Endothelial cell of hepatic sinusoid (primary cell): ENCODE measurements around the gene XRN2.

ENCODE experiments used
- in situ Hi-C: cut with HindIII; loops from 2 replicates; pipeline ENCODE4 v1.10.0; 2017; ENCODE audit warnings: low sequenced_read_pairs

The XRN2 gene

DNA sequence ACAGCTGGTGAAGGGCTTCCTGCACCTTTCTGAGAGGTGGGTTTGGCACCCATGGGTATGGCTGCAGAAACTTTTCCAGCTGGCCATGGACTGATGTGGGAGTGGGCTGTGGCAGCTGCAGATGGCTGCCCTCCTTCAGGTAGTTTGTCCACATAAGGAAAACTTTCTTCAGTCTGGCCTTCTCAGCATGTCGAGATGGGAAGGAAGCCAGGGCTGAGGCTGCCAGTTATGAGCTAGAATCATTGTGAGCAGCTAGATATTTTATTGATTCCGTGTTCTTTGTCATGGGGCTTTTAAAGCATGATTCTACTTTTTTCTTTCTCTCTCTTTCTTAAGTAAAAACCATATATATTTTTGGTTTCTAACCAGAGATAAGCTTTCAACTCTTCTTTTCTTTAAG is 77.6 kb downstream of the XRN2 start:
- in situ Hi-C loops: loop anchor here (5.0 kb wide), 1 partner anchor 43 kb away; no protein-coding TSS in a partner anchor

- in situ Hi-C loops: loop anchor here (5.0 kb wide), 1 partner anchor 44 kb away; no protein-coding TSS in a partner anchor
These were observed 78.5 kb downstream of the XRN2 start for GRCh38 chr20:21381619-21382018.

DNA sequence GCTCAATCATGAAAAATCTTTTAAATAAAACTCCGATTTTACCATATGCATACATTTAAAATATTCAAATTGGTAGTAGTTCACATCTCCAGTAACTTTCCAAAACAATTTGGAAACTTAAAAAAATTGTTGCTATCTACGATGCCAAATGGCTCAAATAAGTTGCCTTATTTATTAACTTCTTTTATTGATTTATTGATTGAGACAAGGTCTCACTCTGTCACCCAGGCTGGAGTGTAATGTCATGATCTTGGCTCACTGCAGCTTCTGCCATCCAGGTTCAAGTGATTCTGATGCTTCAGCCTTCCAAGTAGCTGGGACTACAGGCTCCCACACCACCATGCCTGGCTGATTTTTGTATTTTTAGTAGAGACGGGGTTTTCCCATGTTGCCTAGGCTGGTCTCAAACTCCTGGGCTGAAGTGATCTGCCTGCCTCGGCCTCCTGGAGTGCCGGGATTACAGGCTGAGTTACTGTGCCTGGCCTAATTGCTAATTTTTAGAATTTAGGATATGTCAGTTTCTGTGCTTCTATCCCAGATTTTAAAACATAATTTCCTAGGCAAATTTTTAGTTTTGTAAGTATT is 81.3 kb downstream of the XRN2 start:
- in situ Hi-C loops: loop anchor here (5.0 kb wide), 1 partner anchor 47 kb away; no protein-coding TSS in a partner anchor

DNA sequence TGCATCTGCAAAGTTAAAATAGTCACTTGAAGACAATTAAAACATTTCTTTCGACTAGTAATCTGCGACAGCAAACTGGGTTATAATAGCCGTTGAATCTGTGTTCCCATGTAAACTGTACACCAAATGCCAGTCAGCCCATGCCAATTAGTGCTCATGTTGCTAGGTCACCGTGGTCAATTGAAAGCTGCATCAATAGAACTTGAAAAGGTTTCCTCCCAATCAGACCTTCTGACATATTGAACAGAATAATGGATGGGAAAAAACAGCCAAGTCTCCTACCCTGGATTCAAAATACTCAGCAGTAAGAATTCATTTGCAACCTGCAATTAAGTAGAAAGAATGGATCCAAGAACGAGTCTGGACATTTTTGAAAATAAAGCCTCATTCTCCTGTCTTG is 83.0 kb downstream of the XRN2 start:
- in situ Hi-C loops: no loop called here

- in situ Hi-C loops: no loop called here
These were observed 84.4 kb downstream of the XRN2 start for GRCh38 chr20:21387528-21387927.

- in situ Hi-C loops: no loop called here
These were observed 85.4 kb downstream of the XRN2 start for GRCh38 chr20:21388566-21388965.

GRCh38 chr20:21389368-21389767 is 86.2 kb downstream of the XRN2 start:
- in situ Hi-C loops: no loop called here

DNA sequence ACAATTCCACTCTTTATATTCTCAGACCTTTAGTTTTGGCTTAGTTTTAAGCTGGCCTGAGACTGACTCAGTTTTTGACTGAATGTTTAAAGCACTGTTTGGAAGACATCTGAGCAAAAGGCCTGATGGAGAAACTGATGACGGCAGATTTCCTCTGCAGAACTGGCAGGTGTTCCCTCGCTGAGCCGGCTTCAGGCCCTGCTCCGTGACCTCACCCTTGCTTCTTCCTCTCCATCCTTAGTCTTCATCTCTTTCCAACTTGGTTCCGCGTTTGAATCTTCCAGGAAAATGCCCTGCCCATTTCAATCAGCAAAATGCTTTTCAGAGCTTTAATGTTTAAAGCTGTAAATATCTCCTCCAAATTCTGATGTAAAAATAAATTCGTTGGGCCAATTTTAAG is 87.6 kb downstream of the XRN2 start:
- in situ Hi-C loops: no loop called here

GRCh38 chr20:21391185-21391971 is 88.2 kb downstream of the XRN2 start:
- in situ Hi-C loops: no loop called here

- in situ Hi-C loops: no loop called here
These were observed 88.8 kb downstream of the XRN2 start for GRCh38 chr20:21391972-21392352.

DNA sequence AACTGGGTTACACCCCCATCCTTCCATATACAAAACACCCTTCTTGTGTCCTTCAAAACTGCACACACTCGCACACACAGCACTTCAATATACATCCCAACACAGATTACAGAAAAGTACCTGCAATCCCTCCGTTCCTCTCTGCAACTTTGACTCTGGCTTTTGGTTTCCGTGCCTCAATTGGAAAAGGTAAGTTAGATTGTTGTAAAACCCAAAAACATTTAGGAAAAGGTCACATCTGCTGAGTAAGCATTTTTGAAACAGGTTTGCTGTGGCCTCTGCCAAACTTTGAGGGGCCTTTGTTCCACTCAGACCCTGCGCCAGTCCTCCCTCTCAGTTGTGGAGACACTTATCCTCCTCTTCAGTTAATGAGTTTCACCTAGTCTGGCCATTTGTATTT is 90.0 kb downstream of the XRN2 start:
- in situ Hi-C loops: no loop called here

DNA sequence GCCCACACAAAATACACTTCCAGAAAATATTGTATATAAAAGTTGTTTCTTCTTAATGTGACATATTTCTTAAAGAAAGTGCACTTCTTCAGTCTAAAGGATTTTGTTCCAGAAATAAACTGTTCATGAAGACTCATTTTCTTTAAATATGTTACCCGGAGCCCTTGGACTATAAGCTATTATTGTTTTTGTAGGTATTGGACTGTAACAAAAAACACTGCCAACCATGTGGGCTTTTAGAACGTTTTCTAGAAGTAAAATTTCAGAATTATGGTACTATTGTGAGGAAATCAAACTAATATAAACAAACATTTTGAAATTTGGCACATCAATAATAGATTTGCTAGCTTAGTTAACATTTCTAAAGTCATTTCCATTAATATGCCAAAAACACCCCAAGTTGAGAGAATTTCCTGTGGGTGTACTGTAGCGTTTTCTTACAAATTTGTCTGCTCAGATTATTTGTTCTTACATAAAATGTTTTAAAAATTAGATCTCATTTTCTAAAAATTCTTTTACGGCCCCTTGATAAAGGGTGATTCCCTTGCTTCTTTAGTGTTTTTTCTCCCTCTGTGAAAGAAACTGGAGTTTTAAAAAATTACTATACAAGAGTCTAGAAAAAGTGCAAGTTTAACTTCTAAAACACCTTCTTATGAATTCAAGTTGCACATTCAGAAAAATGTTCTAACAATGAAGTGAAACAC is 90.8 kb downstream of the XRN2 start:
- in situ Hi-C loops: no loop called here

- in situ Hi-C loops: no loop called here
These were observed 91.4 kb downstream of the XRN2 start for GRCh38 chr20:21394551-21394950.

DNA sequence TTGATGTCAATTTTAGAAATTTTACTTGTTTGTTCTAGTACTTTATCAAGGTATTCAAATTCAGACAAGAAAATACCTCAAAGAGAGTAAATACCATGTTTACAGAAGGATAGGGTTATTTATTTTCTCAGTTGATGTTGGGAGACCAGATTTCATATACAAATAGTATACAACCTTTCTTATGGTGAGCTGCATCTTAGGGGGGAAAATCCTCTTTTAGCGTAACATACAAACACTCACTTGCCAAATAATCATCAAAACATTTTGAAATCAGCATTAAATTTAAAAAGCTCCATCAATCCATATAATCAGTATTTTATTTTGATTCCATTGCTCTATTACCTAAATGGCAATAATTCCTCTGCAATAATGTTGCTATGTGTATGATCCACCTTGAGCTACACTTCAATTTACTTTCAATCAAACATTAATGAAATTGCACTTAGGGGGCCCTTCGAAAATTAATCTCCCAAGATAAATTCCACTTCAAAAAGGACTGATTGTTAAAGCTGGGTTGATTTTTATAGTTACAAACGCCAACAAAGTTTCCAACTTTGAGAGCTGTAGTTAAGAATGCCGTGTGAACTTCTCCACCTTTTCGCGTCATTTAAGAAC is 92.0 kb downstream of the XRN2 start:
- in situ Hi-C loops: no loop called here

- in situ Hi-C loops: no loop called here
These were observed 92.8 kb downstream of the XRN2 start for GRCh38 chr20:21395666-21396598.

GRCh38 chr20:21396599-21397340 is 93.6 kb downstream of the XRN2 start:
- in situ Hi-C loops: no loop called here

GRCh38 chr20:21397341-21398108 is 94.4 kb downstream of the XRN2 start, which contains the start of gene NKX2-4:
TSS of gene NKX2-4 (minus strand) at chr20:21397526. CDS start at chr20:21397399, 127 bp downstream.
- in situ Hi-C loops: no loop called here

DNA sequence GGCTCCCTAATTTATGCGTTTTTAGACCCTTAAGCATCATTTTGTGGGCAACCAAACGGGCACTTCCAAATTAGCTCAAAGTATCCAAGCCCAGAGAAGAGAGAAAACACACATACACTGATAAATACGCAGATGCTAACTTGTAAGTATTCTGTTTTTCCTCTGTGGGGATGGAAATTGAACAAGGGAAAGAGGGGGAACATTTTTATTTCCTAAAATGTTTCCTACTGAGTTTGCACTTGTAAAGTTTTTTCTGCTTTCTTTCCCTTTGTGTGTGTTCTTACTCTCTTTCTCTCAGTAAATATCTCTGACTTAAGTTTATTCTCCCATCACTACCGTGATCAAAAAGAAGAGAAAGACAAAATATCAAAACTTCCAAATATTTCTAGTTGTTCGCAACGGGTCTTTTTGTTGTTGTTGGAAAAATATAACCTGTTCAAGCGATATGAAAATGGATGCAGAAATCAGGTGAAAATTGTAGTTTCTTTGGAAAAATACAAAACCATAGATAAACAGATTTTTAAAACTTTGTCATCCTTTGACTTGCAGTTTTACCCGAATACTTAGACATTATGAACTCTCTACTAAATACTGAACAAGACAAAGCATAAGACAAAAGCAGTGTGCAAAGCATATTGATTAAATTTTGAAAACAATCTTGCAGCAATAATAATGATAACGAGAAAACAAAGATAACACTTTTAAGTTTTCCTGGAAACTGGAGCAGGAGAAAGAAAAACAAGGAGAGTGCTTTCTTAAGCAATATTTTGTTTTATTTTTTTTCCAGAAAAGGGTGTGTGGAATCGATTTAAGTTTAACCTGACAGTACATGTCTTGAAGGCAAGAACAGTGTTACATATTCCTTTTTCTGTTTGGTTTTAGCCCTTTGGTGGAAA is 95.2 kb downstream of the XRN2 start:
- in situ Hi-C loops: no loop called here
